Right kidney (tissue), 1 donor: ENCODE measurements around the gene IL36B.

ENCODE experiments used
- DNase-seq: peaks from one replicate; pipeline ENCODE4 v3.0.0-alpha.2; 2016

The IL36B gene

DNA sequence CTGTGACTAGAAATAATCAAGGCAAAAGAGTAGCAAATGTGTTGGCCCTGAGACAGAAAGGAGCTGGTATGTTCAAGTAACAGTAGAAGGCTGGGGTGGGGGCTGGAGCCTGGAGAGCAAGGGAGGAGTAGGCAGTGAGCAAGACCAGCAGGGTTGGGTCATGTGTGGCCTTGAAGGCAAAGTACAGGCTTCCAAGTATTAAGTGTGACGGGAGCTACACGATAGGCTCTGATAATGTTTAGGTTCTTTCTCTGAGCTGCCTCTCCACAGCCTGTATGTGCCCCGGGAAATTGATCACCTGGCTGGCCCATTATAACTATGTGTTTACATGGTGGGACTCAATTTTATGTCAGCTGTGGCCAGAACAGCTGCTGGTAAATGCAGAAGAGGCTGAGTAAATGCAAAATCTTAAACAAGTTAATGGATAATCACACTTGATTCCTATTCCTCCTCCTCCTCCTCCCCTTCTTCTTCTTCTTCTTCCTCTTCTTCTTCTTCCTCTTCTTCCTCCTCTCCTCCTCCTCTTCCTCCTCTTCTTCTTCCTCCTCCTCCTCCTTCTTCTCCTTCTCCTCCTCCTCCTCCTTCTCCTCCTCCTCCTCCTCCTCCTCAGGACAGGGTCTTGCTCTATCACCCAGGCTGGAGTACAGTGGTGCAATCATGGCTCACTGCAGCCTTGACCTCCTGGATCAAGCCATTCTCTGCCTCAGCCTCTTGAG, 24.4 kb upstream of the IL36B start:
- no peak for DNase-seq

DNA sequence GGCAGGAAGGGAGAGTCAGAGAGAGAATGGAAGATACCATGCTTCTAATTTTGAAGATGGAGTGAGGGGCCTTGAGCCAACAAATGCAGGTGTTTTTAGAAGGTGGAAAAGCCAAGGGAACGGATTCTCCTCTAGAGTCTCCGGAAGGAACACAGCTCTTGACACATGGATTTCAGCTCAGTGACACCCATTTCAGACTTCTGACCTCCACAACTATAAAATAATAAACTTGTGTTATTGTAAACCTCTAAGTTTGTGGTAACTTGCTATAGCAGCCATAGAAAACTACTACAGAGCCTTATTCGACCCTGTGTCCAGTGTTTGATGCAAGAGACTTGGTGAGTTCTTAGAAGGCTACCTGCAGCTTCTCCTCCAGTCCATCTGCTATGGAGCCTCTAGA, 22.9 kb upstream of the IL36B start:
- no peak for DNase-seq

DNA sequence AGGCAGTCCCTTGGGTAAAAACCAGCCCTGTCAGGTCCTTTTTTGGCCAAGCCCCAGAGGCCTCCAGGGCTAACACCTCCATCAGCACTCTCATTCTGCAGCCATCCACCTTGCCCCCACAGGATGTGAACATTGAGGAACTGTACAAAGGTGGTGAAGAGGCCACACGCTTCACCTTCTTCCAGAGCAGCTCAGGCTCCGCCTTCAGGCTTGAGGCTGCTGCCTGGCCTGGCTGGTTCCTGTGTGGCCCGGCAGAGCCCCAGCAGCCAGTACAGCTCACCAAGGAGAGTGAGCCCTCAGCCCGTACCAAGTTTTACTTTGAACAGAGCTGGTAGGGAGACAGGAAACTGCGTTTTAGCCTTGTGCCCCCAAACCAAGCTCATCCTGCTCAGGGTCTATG, 22.4 kb upstream of the IL36B start:
- no peak for DNase-seq

DNA sequence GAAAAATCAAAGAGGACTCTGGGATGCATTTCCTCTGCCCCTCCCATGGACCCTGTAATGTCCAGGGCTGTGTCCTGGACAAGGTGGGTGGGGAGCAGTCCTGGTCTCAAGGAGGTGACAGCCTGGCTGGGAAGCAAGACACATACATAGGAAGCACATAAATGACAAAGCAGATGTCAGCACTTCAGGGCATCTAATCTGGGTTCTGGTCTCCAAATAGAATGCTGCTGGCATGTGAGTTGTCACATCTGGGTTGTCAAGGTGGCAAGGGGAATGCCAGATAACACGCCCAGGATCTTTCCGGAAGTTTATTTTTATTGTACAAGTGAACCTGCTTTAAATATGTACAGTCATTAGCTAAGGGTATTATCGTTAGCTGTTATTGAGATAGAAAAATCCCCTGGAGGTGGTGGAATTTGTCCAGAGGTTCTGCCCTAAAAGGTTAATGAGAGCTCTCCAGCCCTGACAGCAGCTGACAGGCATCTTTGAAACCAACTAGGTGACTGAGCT, 20.7 kb upstream of the IL36B start:
- no peak for DNase-seq

DNA sequence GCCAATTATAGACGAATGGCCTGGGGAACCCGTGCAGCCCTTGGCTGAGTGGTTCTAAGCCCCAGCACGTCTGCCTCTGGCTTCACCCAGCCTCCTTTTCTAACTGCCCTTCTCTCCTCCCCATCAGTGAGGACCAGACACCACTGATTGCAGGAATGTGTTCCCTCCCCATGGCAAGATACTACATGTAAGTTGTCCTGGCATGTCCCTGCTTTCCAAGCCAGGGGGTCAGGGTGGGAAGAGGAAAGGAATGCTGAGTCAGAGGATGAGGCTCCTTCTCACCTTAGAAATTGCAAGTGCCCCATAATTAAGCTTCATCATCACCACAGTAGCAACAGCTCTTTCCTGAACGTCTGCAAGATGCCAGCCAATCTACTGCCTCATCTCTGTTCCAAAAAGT, 19.9 kb upstream of the IL36B start:
- no peak for DNase-seq

DNA sequence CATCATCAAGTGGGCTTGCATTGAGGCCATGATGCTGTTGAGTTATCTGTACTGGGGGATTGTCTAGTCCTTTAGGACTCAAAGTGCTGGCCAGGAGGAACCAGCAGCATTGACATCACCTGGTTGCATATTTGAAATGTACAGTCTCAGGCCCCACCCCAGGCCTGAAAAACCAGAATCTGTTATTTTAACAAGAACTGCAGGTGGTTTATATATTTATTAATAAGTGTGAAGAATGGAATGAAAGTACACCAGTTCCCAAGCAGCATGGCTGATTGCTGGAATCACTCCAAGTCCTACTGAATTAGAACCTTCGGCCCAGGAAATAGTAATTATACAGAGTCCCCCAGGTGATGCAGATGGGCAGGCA, 17.9 kb upstream of the IL36B start:
- no peak for DNase-seq

DNA sequence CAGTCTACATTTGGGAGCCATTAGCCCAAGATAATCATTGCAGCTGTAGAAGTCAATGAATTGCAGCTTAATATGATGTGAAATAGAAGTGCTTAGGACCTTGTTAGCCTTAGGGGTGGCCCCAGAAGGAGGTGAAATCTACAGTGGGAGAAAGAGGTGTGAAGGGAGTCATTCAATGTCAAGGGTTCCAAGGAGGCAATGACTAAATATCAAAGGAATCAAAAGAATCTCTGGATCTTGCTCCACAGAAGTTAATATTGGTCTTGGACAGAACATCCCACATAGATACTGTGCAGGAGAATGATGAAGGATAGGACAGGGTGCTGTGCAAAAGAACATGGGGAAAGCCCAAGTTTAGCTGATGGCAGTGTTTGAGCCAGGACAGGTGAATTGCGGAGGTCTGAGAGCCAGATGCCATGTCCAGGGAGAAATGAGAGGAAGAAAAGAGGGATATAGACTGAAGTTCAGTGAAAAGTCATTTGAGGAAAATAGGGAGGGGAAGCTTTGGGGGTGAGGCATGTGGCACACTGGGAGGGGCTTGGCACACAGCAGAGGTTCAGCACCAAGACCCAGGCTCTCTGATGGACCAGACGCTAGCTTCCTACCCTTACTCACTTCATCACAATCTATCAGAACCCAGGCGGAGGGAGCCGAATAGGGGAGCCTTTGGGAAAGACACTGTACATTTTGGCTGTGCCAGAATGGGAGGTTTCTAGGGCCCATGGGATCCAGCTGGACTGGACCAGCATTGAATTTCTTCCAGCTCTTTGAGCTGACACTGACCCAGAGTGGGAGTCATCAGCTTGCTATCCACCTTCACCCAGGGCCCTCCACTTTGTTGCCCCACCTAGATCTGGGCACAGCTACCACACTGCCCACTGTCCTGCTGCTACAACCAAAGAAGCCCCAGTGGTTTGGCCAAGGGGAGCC, 17.3 kb upstream of the IL36B start:
- no peak for DNase-seq

DNA sequence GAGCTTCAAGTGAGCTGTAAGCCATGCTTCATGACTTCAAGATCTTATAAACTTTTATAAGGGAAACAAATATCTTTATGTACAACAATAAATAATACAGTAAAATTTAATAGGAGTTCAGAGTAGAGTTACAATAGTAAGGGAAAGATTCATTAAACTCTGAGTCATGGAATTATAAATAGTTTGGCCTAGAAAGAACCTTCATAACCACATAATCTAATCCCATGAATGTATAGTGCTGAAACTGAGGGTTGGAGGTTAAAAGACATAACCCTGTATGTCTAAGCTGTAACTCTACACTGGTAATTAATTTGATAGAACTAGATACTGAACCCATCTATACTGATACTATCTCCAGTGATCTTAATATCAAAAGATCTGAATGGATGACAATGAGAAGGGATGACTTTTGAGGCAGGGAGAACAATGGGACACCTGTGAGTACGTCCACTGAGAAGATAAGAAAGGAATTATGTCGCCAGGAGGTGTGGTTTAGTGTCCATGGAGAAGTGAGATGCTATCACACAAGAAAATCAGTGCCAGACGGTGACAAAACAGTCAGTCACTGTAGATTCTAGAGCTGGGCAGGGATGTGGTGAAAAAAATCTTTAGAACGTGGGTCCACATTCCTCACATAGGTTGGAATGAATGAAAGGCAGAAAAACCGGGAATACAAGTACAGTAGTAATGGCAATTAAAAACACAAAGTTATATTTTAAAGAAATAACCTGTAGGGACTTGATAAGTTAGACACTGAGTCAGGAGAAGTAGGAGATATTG, 16.2 kb upstream of the IL36B start:
- no peak for DNase-seq

DNA sequence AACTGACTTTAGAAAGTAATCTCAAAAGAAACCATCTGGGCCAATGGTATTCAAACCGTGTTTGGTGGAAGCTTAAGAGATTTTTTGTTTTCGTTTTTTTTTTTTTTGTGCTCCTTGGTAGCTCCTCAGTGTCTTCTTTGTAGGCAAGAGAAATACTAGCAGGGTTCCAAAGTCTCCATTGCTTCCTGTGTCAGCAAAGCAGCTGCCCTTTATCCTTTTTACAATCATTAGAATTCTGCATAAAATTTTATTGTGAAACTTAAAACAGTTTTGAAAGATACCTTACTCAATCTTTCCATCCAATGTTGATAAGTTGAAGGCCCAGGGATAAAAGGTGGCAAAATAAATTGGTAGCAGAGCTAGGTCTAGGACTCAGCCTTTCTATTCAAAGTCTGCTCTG, 15.6 kb upstream of the IL36B start:
- DNase-seq, result no peak

DNA sequence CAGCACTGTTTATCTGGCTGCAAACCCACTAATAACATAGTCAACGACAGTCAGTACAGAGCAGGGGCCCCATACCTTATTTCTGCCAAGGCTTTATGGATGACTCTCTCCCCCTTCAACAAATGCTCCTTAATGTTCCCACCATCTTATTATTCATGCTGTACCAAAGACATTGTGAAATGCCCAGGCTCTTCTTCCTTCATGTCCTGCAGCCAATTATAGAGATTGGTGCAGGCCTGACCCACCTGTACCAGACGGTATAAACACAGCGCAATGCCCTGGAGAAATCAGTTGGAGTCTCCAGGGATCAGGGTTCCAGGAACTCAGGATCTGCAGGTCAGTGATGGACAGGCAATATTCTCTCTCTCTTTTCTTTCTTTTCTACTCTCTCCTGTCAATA, 15.0 kb upstream of the IL36B start, which contains the start of gene IL1F10:
IL1F10 (plus strand) TSS at position 290 of the 400 bp plus-strand sequence. CDS start 4,769 bp downstream, outside the sequence.
- DNase-seq, result no peak

DNA sequence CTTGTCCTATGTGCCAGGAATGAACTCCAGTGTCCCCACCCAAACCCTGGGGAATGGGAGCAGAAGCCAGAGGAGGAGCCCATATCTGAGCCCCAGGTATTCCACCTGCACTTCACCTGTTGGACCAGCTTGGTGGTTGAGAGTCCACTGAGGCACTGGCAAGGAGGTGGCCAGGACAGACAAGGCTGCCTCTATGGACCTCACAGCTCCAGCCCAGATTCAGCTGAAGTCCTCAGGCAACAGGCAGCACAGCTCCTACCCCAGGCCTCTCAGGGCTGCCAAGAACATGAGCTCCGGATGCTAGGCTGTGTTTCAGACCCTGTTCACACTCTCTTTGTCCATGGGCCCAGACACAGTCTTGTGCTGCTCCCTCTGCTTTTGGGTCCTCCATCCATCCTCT, 12.2 kb upstream of the IL36B start:
- no peak for DNase-seq

DNA sequence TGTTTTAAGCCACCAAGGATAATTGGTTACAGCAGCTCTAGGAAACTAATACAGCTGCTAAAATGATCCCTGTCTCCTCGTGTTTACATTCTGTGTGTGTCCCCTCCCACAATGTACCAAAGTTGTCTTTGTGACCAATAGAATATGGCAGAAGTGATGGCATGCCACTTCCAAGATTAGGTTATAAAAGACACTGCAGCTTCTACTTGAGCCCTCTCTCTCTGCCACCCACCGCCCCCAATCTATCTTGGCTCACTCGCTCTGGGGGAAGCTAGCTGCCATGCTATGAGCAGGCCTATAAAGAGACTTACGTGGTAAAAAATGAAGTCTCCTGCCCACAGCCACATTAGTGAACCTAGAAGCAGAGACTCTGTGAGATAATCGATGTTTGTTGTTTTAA, 11.6 kb upstream of the IL36B start:
- DNase-seq, result no peak

DNA sequence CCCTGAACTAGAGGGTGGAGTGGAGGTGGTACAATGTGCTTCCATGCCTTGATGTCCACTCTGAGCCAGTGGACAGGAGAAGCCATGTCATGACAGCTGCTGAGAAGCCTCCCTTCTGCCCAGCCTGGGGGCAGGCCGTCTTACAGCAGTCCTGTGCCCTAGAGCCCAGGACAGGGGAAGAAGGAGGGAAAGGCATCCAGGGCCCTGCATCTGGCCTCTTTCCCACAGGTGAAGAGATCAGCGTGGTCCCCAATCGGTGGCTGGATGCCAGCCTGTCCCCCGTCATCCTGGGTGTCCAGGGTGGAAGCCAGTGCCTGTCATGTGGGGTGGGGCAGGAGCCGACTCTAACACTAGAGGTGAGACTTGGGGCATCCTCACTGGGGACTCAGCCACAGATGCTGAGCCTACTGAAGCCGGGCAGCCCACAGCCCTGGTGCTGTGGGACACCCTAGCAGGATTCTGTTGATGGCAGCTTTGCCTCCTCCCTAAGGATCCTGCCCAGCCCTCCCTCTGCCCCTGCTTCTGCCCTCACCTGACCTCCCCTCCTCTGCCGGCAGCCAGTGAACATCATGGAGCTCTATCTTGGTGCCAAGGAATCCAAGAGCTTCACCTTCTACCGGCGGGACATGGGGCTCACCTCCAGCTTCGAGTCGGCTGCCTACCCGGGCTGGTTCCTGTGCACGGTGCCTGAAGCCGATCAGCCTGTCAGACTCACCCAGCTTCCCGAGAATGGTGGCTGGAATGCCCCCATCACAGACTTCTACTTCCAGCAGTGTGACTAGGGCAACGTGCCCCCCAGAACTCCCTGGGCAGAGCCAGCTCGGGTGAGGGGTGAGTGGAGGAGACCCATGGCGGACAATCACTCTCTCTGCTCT, 9.5 kb upstream of the IL36B start:
- no peak for DNase-seq

DNA sequence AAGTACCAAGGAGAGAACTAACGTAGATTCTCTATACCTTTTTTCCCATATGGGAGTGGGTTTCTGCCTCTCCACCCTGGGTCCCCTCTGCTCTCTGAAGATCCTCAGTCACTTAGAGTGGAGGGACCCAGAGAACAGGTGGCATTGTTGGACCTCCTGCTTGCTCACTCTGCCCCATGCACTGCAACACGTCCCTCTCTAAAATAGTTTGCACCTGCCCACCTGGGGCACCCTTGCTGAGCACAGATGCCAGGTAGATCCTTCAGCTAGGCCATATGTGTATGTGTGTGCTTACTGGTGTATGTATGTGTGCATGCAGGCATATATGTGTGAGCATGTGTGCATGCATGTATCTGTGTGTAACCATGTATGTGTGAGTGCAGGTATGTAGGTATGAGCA, 8.6 kb upstream of the IL36B start:
- no peak for DNase-seq

DNA sequence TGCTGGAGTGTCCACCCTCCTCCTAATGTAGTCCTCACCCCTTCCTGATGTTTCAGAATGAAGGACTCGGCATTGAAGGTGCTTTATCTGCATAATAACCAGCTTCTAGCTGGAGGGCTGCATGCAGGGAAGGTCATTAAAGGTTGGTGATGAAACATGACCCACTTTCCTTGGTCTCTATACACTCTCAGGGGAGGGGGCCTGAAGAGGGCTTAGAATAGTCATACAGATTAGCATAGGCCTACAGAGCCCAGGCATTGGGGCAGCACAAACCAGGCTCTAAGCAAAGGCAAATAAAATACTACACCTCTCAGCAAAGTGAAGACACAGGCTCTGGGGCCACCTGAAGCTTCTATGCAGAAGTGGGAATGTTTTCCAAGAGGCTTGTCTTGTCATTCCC, 8.1 kb upstream of the IL36B start:
- no peak for DNase-seq

DNA sequence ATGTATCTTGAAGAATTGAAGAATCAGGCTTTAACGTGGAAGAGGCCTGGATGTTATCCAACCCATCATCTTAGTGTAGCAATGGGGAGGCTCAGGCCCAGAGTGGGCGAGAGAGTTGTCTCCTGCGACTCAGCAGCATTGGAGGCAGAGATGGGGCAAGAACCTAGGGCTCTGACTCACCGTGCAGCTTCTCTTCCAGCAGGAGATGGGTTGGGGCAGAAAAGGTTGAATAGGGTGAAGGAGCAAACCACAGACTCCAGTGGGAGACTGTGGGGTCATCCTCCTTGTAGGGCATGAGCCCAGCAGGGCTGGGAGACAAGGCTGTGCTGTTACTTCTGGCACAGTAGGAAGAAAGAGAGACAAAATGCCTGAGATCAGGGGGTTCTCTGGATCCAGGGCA, 7.7 kb upstream of the IL36B start:
- no peak for DNase-seq

DNA sequence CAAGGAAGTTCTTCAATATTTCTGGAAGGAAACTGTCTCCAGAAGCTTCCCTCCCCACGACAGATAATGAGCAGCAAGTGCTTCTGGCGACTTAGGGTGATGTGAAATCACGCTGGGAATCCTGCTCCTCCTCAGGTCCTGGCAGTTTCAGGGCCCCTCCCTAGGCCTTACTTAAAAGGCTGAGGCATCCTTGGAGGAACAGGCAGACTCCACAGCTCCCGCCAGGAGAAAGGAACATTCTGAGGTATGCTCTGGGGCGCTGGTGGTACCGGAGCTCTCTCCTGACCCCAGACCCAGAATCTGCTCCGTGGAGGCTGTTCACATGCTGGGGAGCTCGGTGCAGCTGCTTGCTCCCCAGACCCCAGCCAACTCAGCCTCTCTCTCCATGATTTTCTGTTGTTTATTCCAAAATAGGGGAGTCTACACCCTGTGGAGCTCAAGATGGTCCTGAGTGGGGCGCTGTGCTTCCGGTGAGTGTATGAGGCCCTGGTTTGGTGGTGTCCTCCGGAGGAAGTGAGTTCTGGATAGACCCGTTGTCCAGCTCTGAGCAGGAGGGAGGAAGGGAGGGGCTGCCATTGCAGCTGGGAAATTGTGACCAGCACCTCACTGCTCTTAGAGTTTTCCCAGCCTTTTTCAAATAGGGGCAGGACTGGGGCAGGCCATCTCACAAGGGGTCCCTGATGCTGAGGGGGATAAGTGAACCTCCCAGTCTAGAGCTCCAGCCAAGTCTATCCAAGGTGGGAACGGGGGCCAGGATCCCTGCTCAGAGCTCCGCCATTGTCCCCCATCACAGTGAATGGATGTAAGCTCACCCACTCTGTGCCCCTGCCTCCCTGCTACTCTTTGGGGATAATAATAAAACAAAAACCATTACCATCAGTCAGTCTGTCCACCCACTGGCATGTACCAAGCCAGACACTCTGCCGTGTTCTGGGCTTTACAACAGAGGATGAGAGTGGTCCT, 6.6 kb upstream of the IL36B start, which contains the start of gene IL36RN:
IL36RN (plus strand) TSS at position 201 of the 963 bp plus-strand sequence; CDS start at position 442, 241 bp downstream.
- no peak for DNase-seq

DNA sequence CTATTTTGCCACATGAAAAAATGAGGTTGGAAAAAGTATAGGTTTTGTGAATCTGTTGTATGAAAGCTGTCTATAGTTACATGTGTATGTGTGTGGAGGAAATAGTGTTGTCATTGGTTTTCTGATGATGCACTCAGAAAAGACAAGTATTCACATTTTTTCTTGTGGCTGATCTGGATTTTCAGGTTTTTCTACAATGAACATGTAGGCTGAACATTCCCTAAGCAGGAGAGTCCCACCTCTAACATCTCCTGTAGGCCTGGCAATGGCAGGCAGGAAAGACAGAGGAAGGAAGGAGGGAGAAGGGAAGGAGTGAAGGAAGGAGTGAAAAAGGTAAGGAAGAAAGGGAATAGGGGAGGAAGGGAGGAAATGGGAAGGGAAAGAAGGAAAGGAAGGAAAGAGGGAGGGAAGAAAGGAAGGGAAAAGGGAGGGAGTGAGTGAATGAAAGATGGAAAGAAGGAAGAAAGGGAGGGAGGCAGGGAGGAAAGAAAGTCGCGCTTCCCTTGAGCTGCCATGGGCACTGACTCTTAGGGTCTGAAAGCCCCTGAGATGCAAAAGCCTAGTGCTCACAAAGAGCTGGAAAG, 5.8 kb upstream of the IL36B start:
- DNase-seq, result no peak

DNA sequence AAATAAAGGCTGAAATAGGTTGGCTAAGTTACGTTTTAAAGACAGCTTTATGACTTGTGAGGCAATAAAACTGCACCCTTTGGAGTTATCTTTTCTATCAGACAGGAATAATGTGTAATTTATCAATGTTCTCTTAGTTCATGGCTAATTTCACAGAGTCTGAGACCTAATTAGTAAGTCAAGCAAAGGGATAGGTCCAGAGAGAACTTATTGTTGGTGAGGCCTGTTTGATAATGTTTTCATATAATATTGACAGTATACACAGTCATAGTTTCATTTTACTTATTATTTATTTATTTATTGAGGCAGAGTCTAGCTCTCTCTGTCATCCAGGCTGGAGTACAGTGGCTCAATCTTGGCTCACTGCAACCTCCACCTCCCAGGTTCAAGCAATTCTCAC, 4.5 kb upstream of the IL36B start:
- DNase-seq, result no peak

DNA sequence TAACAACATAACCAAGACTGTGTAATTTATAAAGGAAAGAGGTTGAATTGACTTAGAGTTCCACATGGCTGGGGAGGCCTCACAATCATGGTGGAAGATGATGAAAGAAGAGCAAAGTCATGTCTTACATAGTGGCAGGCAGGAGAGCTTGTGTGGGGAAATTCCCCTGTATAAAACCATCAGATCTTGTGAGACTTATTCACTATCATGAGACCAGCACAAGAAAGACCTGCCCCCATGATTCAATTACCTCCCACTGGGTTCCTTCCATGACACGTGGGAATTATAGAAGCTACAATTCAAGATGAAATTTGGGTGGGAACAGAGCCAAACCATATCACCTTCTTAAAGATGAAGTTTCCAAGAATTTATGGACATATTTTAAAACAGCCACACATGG, 3.9 kb upstream of the IL36B start:
- DNase-seq, result no peak
